Measurements from ENCODE around the gene ADAM10.

The ADAM10 gene

GRCh38 chr15:58734859-58735258 lies 14.6 kb downstream of the ADAM10 start:
- ChIA-PET POLR2A (no interaction called here), CTCF (no interaction called here)
- no peaks in the 10 kb centered on the region for H3K36me3 ChIP-seq (ENCODE audit: control insufficient read depth in 2 of 2, insufficient read depth in 1 of 2, low read length in 2 of 2)
- peaks cover 7% of the 10 kb centered on the region; the same call in 1 of the 2 replicates for H3K4me1 ChIP-seq (ENCODE audit: control insufficient read depth, insufficient read depth, low read length)
- no peak overlapping the region for H3K27ac ChIP-seq (ENCODE audit: extremely low read depth, low read depth, low read length)
- H3K9me3 ChIP-seq (ENCODE audit: control insufficient read depth, insufficient read depth, low read depth, low read length) = no peaks in the 10 kb centered on the region
- no peak for TF ChIP-seq ZNF501 (tag by site-specific recombination; IDR thresholded peaks at IDR 0.05)
- TF ChIP-seq ZBTB17 (tag by site-specific recombination; IDR thresholded peaks at IDR 0.05) = peak; percentile 79
- no peak overlapping the region for H3K4me3 ChIP-seq (ENCODE audit: low read depth, low read length)

- POLR2A ChIA-PET = no interaction called here
- H3K36me3 ChIP-seq (ENCODE audit: control insufficient read depth in 2 of 2, insufficient read depth in 1 of 2, low read length in 2 of 2) = no peaks in the 10 kb centered on the region
- CTCF ChIA-PET = no interaction called here
- H3K4me3 ChIP-seq (ENCODE audit: low read depth, low read length) = no peak overlapping the region
- H3K27ac ChIP-seq (ENCODE audit: extremely low read depth, low read depth, low read length) = no peak overlapping the region
- no peaks in the 10 kb centered on the region for H3K9me3 ChIP-seq (ENCODE audit: control insufficient read depth, insufficient read depth, low read depth, low read length)
- no peak for TF ChIP-seq ZNF600 (tag by site-specific recombination; IDR thresholded peaks at IDR 0.05)
- TF ChIP-seq PBX3 (CRISPR knock-in tag; IDR thresholded peaks at IDR 0.05) = no peak
- TF ChIP-seq ZNF660 (tag by site-specific recombination; IDR thresholded peaks at IDR 0.05) = no peak
- TF ChIP-seq ZNF133 (tag by site-specific recombination; IDR thresholded peaks at IDR 0.05) = no peak
- TF ChIP-seq ZBTB11 (tag by site-specific recombination; conservative IDR thresholded peaks at IDR 0.05; ENCODE audit: low read depth) = no peak
- TF ChIP-seq ZNF394 (tag by site-specific recombination; IDR thresholded peaks at IDR 0.05; ENCODE audit: borderline replicate concordance) = no peak
- no peak for TF ChIP-seq ZNF639 (tag by site-specific recombination; IDR thresholded peaks at IDR 0.05)
- TF ChIP-seq ZNF148 (tag by site-specific recombination; IDR thresholded peaks at IDR 0.05; ENCODE audit: borderline replicate concordance) = no peak
- no peak for TF ChIP-seq EGR2 (tag by site-specific recombination; IDR thresholded peaks at IDR 0.05; ENCODE audit: low read depth)
- peaks cover 7% of the 10 kb centered on the region; the same call in 1 of the 2 replicates for H3K4me1 ChIP-seq (ENCODE audit: control insufficient read depth, insufficient read depth, low read length)
These were observed 16.7 kb downstream of the ADAM10 start for GRCh38 chr15:58732625-58733363.

Data from HEK293 (cell line).